CD1c-positive myeloid dendritic cell (primary cell): ENCODE data around the gene COMP.
"Not testable (repeated sequence)": the region's sequence is repeated elsewhere in the genome, so short reads cannot be mapped to it uniquely, and the experiment has no call there.

Experiments
- DNase-seq: peaks from one replicate; pipeline ENCODE4 v3.0.0-alpha.2; 2016; ENCODE audit errors: extremely low spot score

Gene COMP

DNA sequence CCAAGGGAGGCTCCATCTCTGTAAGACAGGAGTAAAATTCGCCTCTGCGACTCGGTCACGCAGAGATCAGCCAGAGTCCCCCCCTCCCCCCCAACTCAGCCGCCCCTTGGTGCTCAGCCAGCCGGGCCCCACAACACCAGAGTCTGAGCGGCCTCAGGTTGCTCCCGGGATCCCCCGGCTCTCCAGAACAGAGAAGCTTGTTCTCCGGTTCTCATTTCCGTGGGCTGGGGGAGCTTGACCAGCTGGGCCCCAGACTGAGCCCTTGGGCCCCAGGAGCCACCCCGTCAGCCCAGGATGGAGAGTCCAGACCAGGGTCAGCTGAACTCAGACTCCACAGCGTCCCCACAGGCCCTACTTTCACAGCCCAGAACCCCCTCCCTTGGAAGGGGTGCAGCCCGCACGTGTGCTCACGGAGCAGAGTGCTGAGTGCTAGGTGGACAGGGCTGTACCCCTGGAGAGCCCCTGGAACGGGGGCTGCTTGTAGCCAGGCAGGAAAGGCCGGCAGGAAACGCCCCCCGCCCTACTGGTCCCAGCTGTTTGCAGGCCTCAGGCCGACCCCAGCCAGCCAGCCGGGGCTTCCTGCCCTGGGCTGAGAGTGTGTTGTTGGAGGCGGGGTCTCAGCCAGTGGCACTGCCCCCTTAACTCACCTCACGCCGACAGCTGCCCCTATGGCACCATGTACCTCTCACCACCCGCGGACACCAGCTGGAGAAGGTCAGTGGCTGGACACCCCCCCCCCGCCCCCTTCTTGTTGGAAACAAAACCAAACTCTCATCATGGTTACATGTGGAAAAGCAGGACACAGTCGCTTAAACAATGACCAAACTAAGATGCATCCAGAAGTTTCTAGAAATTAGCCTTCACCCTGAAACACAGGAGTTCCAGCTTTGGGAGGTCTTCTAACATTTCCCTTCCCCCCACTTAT lies 44.4 kb downstream of the COMP start:
- DNase-seq = no peak

DNA sequence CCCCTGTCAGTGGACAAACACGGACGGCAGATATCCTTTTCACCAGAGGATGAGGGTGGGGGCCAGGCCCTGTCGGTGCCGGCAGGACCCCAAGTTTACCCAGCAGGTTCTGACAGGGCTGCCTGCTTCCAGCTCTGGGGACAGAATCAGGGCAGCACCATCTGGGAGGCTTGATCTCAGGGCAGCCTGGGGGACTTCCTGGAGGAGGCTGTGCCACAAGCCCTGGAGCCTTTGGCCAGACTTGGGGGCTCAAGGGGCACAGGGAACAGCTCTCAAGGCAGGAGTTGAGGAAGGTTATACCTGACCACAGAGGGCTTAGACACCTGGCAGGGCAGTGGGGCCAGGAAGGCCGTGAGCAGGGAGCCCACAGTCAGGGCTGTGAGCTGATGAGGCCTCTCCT lies 45.2 kb downstream of the COMP start:
- DNase-seq = no peak

DNA sequence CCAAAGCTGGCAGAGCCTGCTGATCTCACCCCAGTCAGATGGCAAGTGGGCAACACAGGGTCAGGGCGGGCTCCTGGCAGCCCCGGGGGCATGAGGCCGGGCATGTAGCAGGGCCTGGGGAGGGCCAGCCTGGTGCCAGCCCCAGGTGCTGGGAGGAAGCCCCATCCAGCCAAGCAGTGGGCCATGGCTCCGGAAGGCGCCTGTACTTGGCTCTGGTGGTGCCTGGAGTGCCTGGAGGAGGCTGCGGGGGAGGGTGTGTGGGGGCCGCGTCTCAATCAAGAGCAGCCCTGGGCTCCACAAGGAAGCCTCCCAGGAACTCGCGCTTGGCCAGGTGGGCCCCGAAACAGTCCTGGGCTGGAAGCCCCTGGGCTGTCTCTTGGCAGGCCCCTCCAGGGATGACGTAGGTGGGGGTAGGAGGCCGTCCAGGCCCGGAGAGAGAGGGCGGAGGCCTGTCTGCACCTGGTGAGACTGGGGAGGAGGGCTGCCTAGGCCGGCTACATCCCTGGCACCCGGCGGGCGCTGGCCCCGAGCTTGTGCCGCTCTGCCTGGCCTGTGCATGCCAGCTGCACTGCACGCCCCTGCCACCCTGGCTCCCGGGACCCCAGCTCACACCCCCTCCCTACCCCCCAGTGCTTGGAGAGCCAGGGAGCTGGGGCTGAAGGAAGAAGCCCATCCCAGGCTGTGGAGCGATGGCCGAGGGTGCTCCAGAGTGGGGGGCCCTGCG lies 45.9 kb downstream of the COMP start:
- DNase-seq = no peak

DNA sequence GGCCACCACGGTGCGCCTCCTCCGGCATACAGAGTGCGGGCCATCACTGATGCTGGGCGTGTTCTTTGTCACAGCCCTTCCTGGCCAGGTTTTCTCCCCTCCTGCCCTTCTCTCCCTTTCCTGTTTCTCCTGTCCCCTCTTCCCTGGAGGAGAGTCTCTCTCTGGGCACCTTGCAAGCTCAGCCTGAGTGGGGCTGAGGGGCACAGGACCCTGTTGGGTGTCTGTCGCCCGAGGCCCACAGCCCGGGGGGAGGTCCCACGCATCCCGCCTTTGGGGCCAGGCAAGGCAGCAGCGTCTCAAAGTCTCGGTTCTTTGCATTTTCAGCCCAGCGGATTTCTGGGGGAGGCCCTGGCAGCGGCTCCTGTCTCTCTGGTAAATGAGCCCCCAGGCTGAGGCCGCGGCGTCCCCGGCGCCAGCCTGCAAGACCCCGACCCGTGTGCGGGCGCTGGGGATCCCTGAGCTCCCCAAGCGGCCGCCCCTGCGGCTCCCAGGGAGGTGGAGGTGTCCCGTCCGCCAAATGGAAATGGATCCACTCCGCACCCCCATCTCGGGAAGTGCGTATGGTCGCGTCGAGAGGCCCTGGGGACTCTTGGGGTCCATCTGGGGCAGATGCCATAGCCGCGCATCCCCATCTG lies 47.2 kb downstream of the COMP start:
- DNase-seq = no peak

DNA sequence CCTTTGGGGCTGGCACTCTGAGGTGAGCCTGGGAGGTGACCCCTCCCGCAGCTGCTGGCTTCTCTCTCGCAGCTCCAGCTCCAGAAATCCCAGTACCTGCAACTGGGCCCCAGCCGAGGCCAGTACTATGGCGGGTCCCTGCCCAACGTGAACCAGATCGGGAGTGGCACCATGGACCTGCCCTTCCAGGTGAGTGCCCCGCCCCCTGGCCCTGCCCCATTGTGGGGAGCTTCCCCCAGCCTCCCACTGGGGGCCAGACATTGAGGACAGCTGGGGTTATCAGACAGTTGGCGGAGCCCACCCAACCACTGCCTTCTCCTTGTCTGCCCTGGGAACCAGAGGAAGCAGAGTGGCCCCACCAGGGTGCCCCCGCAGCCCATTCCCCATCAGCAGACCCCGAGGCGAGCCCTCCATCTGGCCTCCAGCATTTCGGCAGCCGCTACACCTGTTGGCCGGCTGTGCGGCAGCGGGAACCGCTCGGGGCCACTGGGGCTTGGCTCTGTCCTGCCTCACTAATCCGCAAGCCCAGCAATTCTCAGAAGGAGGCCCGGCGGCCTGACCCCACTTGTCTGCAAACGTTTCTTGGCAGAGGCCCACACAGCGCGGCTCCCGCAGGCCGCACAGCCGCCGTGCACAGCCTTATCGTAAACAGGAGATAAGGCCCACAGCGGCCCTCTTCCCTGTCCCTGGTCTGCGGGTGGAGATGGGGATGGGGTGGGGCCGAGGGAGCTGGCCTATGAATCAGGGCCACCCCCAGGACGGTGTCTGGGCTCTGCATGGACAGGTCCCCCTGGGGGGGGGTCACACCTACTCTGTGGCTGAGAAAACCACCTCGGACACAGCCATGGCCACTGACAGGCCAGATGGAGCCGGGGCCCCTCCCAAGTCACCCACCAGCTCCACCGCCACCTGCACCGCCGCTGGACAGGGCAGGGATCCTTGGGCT lies 48.0 kb downstream of the COMP start:
- DNase-seq = no peak

DNA sequence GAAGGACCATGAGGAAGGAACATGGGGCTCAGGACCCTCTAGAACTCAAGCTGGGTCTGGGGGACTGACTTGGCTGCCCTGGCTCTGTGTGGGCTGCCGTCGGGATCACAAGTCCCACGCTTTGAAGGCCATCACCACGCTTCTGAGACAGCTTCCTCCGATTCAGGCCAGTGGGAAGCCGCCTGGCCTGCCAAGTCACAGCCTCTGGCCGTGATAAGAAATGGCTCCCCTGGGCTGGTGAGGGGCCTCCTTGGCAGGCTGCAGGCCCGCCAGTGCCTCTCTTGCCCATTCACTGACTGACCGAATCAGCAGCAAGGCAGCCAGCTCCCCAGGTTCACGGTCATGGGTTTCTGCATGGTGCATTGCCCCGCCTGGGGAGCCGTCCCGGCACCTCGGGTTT lies 48.8 kb downstream of the COMP start:
- DNase-seq = no peak

DNA sequence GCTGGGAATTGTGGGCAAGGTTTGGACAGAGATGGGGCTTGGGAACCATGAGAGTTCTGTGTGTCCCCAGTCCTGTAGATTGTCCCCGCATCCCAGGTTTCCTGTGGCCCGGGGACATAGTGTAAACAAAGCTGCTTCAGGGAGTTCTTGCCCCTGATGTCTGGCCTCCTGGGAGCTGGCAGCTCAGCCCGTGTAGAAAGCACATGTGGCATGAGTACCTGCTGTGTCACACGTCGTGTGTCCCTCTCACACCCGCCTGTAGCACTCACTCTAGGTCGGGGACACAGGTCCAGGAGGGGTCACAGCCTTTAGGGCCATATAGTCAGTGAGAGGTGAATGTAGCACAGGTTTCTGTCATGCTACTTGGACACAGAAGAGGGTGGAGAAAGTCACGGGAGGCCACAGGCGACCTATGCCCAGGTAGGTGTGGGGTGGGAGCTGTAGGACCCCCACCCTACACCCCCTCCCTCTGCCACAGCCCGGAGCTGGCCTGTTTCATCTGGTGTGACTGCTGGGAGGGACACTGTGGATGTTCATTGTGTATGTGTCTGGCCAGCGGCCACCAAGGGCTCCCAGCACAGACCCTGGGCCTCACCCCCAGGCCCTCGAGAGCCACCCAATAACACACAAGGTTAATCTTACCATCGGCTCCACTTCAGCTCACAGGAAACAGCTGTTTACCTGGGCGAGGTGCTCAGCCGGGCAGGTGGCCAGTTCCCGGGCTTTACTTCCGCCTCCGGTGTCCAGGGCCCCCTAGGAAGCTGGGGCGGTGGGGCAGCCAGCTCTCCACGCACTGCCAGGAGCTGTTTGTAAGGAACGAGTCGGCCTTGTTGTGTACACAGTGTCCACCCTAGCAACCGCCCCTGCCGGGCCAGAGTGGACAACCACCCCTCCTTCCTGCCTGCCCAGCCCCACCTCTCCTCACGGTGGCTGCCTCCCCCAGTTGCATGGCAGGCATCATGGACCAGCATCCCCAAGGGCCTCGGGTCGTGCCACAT lies 49.7 kb downstream of the COMP start:
- DNase-seq = no peak

DNA sequence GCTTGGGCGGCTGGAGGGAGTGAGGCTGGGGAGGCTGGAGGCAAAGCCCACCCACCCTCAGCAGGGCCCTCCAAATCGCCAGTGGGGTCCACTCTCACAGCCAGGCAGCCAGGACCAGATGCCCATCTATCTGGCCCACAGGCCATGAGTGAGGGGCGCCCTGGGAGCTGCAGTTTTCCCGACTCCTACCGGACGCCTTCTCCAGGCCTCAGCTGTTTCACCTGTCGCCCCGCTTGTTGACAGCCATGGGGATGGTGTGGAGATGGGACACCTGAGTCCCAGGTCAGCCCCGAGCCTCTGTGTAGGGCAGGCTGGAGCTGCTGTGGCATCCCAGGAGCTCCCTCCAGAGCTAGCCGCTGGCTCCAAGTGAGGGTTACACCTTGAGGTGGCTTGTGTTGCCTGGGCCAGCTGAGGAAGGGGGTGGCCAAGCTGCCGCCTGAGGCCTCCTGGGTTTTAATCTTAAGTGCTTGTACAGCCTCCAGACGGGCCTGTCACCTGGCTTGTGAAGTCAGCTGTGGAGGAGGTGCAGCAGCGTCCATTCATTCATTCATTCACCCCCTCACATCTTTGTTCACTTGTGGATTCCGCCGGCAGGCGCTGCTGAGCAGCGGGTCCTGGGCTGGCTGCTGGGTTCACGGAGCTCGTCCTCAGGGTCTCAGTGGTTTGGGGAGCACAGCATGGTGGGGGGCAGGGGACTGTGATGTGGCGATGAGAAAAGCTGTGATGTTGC lies 52.0 kb downstream of the COMP start:
- no peak for DNase-seq

DNA sequence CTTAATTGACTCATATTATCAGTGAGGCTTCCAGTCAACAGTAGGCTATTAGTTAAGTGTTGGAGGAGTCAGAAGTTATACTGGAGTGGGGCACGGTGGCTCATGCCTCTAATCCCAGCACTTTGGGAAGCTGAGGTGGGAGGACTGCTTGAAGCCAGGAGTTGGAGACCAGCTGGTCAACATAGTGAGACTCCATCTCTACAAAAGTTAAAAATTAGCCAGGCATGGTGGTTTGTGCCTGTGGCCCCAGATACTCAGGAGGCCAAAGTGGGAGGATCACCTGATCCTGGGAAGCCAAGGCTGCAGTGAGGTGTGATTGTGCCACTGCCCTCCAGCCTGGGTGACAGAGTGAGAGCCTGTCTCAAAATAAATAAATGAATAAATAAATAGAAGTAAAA lies 53.2 kb downstream of the COMP start:
- DNase-seq = no peak

DNA sequence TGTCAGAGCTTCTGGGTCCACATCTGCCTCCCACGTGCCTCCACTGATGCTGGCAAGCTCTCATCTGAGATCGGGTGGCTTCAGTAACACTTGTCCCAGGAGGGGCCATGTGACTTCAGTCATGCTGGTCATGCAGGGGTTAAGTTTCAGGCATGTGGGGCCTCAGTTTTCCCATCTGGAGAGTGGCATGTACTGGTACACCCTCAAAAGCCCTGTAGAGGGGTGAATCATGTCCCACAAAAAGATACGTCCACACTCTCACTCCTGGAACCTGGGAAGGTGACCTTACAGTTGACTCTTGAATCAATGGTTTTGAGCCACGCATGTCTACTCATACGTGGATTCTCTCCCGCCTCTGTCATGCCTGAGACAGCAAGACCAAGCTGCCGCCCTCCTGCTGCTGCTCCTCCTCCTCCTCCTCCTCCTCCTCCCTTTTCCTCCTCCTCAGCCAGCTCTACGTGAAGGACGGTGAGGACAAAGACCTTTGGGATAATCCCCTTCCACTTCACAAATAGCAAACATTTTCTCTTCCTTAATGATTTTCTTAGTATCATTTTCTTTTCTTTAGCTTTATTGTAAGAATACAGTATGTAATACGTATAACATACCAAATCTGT lies 53.7 kb downstream of the COMP start:
- no peak for DNase-seq

DNA sequence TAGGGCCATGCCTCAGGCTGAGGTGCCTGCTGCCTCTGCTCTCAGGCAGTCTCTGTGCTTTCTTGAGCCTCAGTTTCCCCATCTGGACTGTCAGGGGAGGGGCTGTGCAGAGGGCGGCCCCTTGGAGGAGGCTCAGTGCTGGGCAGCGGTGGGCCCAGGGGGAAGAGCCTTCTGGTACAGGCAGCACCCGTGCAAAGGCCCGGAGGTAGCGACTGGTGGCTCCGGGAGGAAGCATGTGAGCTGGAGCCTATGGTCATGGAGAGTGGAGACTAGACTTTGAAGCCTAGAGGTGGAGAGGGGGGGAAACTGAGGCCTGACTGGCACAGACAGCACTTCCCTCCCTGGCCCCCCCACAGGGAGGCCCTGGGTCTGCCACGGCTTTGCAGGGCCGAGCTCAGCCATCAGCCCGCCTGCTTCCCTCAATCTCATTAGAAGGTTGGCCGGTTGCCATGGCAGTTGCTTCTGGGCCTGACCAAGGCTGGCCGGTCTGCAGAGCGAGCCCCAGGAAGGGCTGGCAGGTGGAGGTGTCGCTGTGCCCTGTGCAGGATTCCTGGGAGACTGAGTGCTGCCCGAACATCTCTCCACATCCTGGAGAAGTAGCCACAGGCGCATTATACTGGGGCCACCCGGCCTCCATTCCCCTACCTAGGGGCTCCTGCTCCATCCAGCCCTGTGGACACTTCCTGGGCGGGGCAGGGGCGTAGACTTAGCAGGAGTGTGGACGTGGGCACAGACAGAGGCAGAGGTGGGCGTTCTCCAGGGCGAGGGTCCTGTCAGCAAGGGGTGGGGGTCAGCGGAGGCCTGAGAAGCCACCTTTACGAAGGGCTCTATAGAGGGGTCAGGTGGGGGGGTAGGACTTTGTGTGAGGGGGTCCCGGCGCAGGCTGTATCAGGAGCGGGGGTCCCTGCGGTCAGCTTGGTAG lies 54.4 kb downstream of the COMP start:
- DNase-seq = no peak

DNA sequence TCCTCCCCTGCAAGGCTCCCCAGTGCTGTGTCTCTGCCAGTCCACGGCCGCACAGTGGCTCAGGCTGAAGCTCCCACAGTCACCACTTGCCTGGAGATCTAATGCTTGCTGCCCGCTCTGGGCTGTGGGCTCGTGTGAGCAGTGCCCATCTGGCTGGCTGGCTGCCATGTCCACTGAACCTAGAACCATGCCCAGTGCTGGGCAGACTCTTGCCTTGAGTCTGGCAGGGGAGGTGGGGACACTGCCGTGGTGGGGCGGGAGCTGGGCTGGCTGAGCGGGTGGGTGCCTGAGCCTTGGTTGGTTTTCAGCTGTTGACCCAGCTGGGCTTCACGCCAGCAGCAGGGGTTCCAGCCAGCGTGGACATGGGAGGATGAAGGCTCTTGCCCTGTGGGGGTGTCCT lies 55.4 kb downstream of the COMP start:
- no peak for DNase-seq

DNA sequence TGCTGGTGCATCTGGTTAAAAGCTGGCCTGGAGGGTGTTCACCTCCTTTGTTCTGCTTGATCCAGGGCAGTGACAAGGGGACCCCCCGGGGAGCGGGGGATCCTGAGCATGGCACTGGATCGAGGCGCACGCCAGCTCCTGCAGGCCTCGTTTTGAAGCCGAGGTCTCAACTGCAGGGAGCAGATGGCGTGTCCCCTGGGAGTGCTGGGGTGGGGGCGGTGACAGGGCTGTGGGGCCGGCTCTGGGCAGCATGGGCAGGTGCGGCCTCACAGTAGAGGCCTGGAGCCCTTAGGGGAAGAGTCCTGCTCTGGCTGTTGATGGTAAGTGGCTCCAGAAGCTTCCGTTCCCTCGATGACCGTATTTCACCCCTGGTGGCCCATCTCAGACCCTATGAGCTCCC lies 55.8 kb downstream of the COMP start:
- DNase-seq = no peak

DNA sequence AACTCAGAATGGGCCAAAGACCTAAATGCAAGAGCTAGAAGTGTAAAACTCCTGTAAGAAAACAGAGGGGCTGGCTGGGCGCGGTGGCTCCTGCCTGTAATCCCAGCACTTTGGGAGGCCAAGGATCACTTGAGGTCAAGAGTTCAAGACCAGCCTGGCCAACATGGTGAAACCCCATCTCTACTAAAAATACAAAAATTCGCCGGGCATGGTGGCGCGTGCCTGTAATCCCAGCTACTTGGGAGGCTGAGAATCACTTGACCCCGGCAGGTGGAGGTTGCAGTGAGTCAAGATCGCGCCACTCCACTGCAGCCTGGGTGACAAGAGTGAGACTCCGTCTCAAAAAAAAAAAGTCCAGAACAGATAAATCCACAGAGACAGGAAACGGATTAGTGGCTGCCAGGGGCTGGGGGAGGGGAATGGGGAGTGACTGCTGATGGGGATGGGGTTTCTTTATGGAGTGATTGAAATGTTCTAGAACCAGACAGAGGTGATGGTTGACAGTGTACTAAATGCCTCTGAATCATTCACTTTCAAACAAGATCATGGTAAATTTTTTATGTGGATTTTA lies 57.3 kb downstream of the COMP start:
- not testable (repeated sequence) for DNase-seq

DNA sequence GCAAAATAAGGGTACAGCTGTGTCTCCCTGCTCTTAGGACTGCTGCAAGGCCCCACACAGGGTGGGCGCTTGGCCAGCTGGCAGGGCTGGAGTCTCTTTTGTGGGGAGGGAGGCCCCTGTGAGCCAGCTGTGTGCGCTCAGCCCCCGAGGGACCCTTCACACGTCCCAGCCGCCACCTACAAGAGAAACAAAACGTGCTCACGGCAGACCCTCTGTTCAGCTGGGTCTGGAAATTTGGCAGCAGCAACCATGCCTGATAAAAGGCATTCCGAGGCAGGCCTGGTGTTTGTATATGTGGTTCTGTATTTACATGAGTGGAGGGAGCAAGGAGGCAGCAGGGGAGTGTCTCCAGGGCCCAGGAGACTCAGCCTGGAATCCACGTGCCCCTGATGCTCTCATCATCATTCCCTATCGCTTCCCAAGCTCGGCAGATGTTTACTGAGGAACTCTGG lies 57.9 kb downstream of the COMP start:
- no peak for DNase-seq
